ENCODE results near the gene LARP4B.

The LARP4B gene

DNA sequence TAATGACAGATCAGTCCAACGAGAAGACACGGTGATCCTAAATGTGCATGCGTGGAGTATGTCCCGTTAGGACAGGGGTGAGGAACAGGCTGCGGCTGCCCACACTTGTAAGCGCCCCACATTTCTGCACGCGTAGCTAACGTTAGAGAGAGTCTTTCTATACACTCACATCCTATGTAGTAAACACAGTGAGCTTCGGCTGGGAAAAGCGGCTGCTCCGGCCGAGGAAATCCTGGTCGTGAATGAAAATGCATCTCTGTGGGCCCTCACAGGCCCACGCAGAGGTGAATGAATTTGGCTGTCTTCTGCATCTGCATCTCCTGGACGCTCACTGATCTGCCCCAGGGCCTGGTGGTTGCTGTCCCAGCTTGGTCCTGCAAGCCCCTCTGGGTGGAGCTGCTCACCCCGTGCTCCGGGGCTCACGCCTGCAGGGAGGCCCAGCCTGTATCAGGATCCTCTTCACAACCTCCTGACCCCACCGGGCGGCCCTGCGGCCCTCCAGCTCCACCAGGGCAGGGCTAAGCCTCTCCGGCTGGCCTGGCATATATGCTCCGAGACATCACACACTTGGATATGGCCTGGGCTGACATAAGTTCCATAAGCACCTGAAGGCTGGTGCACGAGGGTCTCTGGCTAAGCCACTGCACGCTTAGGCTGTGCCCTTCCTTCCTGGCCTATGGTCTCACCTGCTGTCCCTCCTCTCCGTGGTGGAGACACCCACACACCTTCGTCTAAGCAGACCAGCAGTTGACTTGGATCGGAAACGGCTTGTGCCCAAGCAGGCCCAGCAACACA lies 124.1 kb downstream of the LARP4B start:
- no peak for DNase-seq (ENCODE audit: low read depth)

DNA sequence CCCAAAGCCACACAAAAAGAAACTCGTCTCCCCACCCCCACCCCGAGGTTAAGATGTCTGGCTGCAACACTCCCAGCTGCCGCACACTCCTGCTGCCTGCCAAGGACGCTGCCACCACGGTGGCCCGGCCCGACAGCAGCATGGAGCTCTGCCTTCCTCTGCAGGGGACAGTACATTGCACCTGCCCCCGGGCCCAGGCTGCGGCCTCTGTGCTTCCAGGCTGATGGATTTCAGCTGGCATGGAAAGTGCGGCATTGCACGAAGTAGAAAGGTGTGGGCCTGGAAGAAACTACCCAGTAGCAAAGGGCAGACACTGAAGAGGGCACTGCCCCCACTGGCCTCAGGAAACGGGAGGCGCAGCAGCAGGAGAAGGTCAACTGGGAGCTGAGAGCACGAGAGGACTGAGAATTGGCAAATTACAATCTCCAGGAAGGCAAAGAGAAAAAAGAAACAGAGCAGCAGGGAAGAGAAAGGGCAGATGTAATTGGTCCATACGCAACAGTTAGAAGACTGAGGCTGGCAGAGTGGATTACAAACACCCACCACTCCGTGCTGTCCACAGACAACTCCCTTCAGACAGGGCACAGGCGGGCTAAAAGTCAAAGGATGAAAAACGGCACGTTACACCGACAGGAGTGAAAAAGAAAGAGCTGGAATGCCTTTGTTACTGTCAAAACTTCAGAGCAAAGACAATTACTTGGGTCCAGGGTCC lies 124.9 kb downstream of the LARP4B start:
- no peak for DNase-seq (ENCODE audit: low read depth)

DNA sequence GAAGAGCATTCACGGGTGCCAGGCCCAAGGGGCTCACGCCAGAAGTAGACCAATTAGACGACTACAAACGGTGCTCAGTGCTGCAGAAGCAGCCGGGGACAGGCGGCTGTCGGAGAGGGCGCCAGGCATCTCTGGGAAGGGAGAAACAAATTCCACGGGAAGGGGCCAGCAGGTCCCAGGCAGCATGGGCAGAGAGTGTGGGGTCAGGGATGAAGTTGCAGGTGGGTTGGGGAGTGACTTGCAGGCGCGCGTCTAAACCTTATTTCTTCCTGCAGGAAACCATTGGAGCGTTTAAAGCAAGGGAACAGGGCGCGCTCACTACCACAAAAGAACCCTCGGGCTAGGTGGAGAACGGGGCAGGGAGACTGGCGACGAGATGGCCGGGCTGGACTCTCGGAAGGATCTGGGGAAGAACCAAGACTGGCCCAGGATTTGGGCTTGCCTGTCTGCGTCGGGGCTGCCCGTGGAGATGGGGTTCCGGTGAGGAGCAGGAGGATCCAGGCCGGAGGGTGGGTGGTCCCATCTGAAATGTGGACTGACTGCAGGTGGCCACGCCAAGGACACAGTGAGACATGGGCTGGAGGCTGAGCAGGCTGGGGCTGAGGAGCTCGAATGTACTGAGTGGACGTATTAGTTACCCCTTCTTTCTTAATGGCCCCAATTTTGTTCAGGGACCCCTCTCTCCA lies 125.7 kb downstream of the LARP4B start:
- no peak for DNase-seq (ENCODE audit: low read depth)

DNA sequence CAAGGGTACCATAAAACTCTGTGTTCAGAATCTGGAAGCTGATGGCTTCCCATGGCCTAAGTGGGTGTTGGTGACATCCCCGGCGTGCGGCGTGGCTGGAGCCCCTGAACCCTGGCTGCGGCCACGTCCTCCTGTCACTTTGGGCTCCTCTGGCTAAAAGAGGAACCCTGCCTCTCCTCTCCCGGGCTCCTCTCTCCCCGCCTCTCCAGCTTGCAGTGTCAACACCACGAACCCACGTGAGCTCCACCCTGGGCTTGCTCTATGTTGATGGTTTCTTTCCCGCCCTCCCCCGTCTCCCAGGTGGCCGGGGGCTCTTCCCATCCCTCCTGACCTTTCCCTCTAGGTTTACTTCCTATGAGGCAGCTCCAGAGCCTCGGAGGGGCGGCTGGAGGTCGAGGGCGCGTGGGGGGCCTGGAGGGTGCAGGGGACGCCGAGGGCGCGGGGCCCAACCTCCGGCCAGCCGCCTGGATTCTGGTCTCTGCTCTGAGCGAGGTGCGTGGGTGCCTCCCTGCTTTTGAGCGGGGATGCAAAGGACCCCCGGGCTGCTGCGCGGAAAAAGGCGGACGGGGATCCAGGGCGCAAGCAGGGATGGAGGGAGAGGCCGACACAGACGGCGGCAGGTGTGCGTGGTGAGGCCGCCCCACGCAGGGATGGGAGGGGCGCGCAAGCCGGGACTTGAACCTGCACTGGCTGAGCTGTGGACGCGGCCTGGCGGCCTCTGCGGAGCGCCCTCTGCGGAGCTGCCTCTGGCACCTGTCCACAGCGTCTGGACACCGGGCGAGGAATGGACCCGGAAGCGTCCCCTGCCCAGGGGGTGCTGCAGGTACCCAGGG lies 126.5 kb downstream of the LARP4B start:
- DNase-seq (ENCODE audit: low read depth): no peak

DNA sequence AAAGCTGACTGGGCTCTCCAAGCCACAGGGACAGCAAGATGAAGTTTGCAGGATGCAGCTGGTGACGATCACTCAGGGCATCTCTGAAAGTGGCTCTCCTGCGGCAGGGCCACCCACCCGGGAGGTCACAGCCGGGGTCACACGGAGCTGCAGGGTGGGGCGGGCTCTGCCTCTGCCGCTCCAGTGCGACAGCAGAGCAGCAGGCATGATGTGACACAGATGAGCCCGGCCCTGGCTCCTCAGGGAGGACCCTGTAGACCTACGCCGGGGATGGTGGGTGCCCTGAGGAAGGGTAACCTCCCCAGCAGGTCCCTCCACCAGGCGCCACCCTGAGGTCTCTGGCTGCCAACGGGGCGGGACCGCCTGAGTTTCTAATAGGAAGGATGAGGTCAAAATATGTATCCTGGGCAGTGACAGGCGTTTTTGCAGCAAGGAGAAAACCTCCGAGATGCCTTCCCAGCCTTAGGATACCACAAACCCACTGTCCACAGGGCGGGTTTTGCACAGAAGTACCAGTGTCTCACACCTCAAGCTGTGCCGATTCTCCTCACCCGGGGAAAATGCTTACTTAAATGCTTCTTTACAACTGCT lies 127.2 kb downstream of the LARP4B start:
- DNase-seq (ENCODE audit: low read depth): no peak

DNA sequence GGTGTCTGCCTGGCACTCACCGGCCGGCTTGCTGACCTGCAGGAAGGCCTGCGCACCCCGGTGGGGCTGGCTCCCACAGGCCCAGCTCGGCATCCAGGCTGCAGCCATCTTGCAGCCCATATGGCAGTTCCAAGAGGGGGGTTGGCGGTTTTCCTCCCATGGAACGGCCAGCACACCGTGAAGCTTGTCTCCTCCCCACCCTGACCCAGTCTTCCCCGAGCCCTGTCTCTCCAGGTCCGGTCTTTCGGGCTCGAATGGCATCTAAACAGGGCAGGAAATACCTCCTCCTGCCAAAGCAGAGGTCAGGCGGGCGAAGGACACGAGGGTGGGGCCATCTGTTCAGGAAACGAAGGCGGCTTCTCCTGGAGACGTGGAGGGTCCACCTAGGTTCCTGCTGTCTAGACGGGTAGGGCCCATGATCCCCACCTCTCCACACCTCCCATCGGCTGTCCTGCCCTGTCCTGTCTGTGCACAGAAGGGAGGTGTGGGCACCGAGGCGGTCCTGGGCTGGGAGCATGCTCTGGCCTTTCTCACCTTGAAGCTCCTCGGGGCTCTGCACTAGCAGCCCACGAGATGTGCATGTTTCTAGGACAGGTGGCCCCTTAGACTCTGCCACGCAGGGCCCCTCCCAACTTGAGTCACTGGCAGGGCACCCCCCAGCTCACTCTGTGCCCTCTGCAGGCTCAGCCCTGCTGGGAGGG lies 128.3 kb downstream of the LARP4B start:
- DNase-seq (ENCODE audit: low read depth): no peak

DNA sequence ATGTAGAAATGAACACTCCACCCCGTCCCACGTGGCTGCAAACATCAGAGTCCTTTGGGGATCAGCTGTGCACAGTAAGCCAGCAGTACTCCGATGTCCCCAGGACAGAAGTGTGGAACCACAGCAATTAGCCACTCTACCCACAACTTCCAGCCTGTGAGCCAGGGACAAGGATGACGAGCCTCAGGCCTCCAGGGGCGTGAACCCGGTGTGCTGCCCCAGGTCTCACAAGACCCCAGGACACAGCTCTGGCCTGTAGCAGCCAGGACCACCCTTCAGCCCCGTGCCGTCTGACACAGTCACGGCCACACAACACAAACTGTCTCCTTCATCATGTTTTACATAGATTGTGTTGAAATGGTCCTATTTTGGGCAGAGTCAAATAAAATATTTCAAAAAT lies 129.0 kb downstream of the LARP4B start:
- no peak for DNase-seq (ENCODE audit: low read depth)

DNA sequence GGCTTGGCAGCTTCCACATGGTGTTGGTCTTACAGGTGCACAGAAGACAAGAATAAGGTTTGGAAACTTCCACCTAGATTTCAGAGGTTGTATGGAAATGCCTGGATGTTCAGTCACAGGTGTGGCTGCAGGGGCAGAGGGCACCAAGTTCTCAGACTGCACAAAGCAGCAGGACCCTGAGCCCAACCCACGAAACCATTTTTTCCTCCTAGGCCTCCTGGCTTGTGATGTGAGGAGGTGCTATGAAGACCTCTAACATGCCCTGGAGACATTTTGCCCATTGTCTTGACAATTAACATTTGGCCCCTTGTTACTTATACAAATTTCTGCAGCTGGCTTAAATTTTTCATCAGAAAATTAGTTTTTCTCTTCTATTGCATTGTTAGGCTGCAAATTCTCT lies 134.3 kb downstream of the LARP4B start:
- DNase-seq (ENCODE audit: low read depth): no peak

DNA sequence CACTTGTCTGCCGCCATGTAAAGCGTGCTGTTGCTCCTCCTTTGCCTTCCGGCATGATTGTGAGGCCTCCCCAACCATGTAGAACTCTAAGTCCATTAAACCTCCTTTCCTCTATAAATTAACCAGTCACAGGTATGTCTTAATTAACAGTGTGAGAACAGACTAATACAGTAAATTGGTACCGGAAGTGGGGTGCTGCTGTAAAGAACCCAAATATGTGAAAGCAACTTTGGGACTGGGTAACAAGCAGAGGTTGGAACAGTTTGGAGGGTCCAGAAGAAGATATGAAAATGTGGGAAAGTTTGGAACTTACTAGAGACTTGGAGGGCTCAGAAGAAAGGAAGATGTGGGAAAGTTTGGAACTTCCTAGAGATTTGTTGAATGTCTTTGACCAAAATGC lies 135.3 kb downstream of the LARP4B start:
- no peak for DNase-seq (ENCODE audit: low read depth)

DNA sequence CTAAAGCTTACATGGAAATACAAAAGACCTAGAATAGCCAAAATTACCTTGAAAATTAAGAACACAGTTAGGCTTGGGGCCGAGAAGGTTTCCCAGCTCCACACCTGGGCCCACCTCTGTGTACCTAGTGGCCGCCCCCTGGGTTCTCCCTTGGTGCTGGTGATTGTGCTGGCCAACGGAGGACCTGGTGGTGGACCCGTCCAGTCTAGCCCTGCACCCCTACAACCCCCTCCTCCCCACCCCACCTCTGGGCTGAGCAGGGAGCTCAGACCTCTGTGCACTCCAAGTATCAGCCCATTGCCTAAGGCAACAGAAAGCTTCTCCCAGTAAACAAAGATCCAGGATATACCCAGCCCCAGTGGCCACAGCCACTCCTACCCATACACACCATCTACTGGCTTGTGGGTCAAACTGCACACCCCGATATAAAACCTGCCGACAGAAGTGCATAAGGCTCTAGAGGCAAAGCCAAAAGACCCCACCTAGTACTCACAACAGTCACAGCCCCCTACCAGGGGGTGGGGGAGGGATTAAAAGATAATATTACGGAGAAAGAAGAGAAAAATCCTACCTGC lies 137.0 kb downstream of the LARP4B start:
- no peak for DNase-seq (ENCODE audit: low read depth)

DNA sequence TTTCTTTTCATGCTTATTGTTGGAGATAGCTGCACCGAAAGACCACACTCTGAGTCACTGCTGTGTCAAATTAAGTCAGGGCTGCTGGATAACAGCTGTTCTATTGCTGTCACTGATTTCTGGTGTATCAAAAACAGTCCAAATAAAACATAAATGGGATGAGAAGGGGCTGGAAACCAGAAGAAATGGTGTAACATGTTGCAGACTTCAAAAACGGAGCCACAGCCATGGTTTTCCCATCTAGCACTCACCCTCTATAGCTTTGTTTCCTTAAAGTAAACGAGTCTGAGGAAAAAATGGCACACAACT lies 138.8 kb downstream of the LARP4B start:
- DNase-seq (ENCODE audit: low read depth): no peak

DNA sequence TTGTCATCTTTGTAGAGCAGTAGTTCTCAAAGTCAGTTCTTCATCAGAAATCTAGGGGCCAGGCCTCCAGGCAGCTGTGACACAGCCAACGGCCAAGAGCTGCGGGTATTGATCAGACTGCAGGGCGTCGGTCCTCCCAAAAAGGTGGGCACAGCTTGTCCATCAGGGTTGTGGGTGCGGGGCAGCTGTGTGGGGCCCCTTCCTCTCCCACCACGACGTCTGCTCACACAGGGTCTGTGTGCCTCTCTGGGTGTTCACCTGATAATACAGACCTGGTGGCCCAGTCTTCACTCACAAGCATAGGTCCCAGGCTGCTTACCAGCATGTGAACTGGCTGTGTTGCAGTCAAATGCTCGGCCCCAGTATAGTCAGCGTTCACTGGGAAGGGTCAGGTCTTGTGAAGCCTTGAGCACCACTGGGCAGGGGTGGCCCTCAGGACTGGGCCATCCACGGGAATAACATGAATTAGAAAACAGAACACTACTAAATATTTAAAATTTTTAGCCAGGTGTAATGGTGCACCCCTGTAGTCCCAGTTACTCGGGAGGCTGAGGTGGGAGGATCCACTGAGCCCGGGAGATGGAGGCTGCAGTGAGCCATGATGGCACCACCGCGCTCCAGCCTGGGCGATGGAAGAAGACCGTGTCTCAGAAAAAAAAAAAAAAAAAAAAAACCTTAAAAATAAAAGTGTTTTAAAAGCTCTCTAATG lies 139.3 kb downstream of the LARP4B start:
- DNase-seq (ENCODE audit: low read depth): no peak

DNA sequence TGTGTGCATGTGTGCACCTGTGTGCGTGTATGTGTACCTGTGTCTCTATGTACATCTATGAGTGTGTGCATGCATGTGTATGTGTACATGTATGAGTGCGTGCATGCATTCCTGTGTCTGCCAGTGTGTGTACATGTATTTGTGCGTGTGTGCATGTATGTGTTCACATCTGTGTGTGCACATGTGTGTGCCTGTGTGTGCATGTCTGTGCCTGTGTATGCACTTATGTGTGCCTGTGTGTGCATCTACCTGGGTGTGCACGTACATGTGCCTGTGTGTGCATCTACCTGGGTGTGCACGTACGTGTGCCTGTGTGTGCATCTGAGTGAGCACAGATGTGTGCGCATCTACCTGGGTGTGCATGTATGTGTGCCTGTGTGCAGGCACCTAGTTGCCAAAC lies 139.9 kb downstream of the LARP4B start:
- no peak for DNase-seq (ENCODE audit: low read depth)

DNA sequence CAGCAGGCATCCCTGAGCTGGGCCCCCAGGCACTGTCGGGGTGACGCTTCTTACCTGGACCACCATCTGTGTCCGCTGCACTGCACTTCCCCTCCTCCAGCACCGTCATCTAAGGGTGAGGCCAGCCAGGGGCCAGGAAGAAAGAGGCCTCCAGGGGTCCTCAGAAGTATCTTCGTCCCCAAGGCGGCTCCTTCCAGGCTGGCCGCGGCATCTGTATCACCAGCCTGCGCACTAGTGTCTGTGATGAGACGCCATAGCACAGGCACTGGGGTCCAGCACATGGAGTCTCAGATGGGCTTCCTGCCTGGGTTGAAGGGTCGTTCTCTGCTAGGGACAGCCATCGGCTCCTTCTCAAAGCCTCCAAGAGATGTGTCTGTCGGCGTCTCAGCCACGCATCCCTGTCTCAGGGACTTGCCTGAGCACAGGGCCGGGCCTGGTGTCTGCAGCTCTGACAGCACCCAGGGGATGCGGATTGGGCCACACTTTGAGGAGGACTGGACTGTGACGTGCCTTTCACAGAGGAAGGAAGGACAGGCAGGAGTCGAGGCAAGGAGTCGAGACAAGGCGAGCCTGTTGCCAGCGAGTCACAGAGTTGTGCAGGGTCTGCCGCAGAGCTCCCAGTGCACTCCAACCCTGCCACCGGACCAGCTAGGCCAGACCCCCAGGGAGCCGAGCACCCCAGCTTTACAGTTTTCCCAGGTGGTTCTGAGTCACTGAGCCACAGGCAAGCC lies 140.5 kb downstream of the LARP4B start:
- DNase-seq (ENCODE audit: low read depth): no peak

DNA sequence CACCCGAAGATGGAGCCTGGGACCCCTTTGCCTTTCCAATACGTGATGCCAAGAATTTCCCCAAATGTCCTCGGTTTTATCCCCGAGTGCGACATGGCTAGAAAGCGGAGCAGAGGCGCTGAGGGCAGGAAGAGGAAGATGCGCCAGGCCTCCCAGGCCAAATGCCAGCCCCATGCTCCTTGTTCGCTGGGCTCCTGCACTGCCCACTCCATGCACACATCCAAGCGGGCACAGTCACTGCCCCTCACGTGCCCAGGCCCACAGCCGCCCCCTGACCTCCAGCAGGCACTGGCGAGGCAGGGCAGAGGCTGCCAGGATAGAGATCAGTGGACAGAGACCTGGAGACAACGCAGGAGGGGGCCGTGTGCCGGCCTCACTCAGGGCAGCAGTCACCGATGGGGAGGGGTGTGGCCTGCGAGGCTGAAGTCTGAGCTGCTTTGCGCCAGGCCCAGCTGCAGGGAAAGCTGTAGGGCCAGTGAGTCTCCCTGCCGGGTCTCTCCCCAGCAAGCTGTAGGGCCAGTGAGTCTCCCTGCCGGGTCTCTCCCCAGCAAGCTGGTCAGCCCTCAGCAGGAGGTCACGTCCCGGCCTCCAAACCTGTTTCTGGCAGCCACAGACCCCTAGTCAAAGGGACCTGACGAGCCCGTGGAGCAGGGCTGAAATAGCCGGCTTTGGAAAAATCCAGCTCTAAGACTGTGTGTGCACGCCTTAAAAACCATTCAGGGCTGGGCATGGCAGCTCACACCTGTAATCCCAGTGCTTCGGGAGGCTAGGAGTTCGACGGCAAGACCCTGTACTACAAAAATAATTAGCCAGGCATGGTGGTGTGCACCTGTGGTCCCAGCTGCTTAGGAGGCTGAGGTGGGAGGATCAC lies 141.4 kb downstream of the LARP4B start:
- no peak for DNase-seq (ENCODE audit: low read depth)

DNA sequence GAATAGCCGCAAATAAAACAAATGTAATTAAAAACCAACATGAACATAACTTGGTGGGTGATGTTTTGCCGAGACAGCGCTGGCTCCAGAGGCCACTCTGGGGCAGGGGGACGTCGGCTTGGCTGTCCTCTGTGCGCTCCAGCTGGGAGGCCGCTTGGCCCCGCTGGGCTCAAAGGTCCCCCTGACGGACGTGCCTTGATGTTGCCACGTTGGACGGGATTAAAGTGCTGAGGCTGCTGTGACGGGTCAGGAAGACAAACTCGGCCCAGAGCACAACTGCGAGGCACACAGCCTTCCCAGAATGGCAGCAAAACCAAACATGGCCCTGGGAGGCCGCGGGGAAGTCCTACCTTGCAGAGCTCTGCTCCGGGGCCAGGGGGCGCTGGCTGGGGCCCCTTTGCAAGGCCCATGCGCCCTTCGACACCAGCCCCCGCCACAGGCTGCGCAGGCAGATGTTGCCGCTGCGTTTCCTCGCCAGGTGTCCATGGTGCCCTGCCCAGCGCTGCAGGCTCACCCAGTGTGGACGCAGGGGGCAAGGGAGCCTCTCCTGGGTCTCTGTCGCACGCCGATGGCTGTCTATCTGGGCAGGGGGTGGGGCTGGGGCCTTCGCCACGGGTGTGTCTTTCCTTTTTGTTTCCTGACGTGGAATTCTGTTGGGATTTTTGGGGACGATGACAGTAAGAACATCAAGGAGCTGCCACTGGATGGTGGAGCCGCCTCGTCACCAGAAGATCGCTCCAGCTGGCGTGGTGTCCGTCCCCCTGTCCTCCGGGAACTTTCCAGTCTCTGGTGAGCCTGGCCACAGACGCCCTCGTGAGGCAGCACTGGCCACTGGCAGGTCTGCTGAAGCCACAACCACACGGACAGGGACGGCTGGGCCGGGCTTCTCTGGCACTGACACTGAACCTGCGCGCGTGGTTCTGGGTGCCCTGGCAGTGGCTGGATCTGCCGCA lies 142.4 kb downstream of the LARP4B start:
- peak; percentile 58 for DNase-seq (ENCODE audit: low read depth)

DNA sequence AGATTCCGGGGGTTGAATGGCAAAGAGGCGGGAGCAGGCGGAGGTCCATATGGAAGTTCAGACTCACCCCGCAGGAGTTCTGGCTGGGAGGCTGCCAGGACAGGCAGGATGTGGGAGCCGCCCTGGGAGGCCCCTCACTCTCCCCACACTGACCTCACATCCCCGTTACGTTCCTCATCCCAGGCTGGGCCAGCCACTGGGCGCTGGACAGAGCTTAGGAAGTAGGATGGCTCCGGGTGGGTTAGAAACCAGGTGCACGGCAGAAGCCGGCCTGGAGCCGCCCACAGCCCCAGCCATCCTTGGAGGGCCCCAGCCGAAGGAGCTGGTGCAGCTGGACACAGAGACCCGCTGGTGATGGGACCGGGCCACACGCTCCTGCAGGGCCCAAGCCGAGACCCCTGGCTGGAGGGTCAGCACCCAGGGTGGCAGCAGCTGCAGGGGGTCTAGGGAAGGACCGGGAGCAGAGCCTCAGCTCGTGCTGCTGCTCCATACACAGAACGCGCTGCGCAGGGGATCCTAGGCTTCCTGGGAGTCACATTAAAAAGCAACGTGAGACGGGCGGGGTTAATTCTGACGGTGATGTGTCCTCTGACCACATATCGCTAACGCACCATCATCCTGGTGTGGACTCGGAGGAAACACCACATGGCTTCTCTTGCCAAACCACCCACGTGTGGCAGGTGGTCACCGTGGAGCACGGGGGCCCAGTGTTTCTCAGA lies 143.4 kb downstream of the LARP4B start:
- no peak for DNase-seq (ENCODE audit: low read depth)

Data from GM04504 (cell line).